ENCODE results near the gene YAP1. TPM values are rescaled to one million over a fixed set of nuclear protein-coding genes. Genes with fewer than 3 reads are reported as not detected.

The YAP1 gene
- polyA plus RNA-seq, 2 of the 4 experiments (the other 2 are of a cell fraction): 40.4 to 48.0 TPM

DNA sequence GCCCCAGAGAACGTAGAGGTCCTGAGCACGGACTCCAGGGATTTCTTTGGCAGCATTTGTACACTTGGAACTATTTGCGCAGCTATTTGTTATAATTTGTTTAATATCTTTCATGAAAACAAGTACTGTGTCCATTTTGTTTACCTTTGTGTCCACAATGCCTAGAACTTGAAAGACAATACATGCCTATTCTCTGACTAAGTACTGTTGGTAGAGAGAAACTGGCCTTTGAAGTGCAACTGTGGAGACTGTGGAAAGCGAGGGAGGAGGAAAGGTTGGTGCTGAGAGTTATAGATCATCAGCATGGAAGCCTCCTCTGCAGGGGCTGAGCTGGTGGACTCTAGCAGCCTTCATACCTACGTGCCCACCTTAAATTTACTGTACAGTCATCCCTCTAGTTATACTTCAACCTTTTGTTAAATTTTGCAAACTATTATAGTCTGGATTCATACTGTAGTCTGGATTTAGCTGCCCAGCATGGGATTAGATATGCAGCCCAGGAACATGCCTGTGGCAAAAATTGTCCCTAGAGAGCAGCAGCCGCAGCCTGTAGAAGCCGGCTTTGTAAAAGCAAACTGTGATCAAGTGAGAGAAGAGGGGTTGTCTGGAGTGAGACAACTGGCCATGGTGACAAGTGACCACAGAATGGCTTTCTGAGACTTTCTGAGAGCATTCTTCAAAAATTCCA is 24.2 kb upstream of the YAP1 start:
- DNase-seq (ENCODE audit: low read depth in 1 of 2, low spot score in 1 of 2): peak; percentile 62 to 84
- no peak for TF ChIP-seq HDAC2 (IDR thresholded peaks at IDR 0.05)
- TF ChIP-seq, protein P1, sequence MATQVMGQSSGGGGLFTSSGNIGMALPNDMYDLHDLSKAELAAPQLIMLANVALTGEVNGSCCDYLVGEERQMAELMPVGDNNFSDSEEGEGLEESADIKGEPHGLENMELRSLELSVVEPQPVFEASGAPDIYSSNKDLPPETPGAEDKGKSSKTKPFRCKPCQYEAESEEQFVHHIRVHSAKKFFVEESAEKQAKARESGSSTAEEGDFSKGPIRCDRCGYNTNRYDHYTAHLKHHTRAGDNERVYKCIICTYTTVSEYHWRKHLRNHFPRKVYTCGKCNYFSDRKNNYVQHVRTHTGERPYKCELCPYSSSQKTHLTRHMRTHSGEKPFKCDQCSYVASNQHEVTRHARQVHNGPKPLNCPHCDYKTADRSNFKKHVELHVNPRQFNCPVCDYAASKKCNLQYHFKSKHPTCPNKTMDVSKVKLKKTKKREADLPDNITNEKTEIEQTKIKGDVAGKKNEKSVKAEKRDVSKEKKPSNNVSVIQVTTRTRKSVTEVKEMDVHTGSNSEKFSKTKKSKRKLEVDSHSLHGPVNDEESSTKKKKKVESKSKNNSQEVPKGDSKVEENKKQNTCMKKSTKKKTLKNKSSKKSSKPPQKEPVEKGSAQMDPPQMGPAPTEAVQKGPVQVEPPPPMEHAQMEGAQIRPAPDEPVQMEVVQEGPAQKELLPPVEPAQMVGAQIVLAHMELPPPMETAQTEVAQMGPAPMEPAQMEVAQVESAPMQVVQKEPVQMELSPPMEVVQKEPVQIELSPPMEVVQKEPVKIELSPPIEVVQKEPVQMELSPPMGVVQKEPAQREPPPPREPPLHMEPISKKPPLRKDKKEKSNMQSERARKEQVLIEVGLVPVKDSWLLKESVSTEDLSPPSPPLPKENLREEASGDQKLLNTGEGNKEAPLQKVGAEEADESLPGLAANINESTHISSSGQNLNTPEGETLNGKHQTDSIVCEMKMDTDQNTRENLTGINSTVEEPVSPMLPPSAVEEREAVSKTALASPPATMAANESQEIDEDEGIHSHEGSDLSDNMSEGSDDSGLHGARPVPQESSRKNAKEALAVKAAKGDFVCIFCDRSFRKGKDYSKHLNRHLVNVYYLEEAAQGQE (IDR thresholded peaks at IDR 0.05): no peak
- TF ChIP-seq EHMT2 (IDR thresholded peaks at IDR 0.05; ENCODE audit: low read depth): no peak
- TF ChIP-seq HOXB13 (CRISPR knock-in tag; IDR thresholded peaks at IDR 0.05; ENCODE audit: low read depth): no peak
- no peak for TF ChIP-seq KDM1A (IDR thresholded peaks at IDR 0.05; ENCODE audit: low read depth)
- no peak for TF ChIP-seq CBX8 (IDR thresholded peaks at IDR 0.05)
- TF ChIP-seq FOSB (CRISPR knock-in tag; IDR thresholded peaks at IDR 0.05): no peak
- TF ChIP-seq ESRRA (IDR thresholded peaks at IDR 0.05; ENCODE audit: borderline replicate concordance, low read length): no peak
- no peak for TF ChIP-seq MAZ (IDR thresholded peaks at IDR 0.05; ENCODE audit: borderline replicate concordance, low read depth, low read length)
- TF ChIP-seq SREBF2 (IDR thresholded peaks at IDR 0.05): no peak
- TF ChIP-seq FOXS1 (CRISPR knock-in tag; IDR thresholded peaks at IDR 0.05): 0 out of 2 replicates have a peak, but pooled peaks have one; percentile 18
- TF ChIP-seq, protein P2, sequence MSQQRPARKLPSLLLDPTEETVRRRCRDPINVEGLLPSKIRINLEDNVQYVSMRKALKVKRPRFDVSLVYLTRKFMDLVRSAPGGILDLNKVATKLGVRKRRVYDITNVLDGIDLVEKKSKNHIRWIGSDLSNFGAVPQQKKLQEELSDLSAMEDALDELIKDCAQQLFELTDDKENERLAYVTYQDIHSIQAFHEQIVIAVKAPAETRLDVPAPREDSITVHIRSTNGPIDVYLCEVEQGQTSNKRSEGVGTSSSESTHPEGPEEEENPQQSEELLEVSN (IDR thresholded peaks at IDR 0.05; ENCODE audit: borderline replicate concordance, low read depth): no peak
- no peak for TF ChIP-seq TFCP2L1 (CRISPR knock-in tag; IDR thresholded peaks at IDR 0.05)
- no peak for TF ChIP-seq MAFK (IDR thresholded peaks at IDR 0.05; ENCODE audit: partially characterized antibody)
- TF ChIP-seq, protein P3, sequence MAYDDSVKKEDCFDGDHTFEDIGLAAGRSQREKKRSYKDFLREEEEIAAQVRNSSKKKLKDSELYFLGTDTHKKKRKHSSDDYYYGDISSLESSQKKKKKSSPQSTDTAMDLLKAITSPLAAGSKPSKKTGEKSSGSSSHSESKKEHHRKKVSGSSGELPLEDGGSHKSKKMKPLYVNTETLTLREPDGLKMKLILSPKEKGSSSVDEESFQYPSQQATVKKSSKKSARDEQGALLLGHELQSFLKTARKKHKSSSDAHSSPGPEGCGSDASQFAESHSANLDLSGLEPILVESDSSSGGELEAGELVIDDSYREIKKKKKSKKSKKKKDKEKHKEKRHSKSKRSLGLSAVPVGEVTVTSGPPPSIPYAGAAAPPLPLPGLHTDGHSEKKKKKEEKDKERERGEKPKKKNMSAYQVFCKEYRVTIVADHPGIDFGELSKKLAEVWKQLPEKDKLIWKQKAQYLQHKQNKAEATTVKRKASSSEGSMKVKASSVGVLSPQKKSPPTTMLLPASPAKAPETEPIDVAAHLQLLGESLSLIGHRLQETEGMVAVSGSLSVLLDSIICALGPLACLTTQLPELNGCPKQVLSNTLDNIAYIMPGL (CRISPR knock-in tag; IDR thresholded peaks at IDR 0.05; ENCODE audit: borderline replicate concordance): no peak
- TF ChIP-seq HOXB5 (CRISPR knock-in tag; IDR thresholded peaks at IDR 0.05): no peak
- TF ChIP-seq, protein P4, sequence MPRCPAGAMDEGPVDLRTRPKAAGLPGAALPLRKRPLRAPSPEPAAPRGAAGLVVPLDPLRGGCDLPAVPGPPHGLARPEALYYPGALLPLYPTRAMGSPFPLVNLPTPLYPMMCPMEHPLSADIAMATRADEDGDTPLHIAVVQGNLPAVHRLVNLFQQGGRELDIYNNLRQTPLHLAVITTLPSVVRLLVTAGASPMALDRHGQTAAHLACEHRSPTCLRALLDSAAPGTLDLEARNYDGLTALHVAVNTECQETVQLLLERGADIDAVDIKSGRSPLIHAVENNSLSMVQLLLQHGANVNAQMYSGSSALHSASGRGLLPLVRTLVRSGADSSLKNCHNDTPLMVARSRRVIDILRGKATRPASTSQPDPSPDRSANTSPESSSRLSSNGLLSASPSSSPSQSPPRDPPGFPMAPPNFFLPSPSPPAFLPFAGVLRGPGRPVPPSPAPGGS (IDR thresholded peaks at IDR 0.05): 0 out of 3 replicates have a peak, but pooled peaks have one; percentile 29
- peak; percentile 59; the same call in 1 of the 2 replicates for TF ChIP-seq JUNB (IDR thresholded peaks at IDR 0.05)
- no peak for TF ChIP-seq CHD2 (IDR thresholded peaks at IDR 0.05; ENCODE audit: low read length, partially characterized antibody)
- TF ChIP-seq, protein P5, sequence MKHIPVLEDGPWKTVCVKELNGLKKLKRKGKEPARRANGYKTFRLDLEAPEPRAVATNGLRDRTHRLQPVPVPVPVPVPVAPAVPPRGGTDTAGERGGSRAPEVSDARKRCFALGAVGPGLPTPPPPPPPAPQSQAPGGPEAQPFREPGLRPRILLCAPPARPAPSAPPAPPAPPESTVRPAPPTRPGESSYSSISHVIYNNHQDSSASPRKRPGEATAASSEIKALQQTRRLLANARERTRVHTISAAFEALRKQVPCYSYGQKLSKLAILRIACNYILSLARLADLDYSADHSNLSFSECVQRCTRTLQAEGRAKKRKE (CRISPR knock-in tag; IDR thresholded peaks at IDR 0.05; ENCODE audit: low read depth): no peak
- no peak for TF ChIP-seq POLR2A (IDR thresholded peaks at IDR 0.05; ENCODE audit: low read length)
- TF ChIP-seq, protein P6, sequence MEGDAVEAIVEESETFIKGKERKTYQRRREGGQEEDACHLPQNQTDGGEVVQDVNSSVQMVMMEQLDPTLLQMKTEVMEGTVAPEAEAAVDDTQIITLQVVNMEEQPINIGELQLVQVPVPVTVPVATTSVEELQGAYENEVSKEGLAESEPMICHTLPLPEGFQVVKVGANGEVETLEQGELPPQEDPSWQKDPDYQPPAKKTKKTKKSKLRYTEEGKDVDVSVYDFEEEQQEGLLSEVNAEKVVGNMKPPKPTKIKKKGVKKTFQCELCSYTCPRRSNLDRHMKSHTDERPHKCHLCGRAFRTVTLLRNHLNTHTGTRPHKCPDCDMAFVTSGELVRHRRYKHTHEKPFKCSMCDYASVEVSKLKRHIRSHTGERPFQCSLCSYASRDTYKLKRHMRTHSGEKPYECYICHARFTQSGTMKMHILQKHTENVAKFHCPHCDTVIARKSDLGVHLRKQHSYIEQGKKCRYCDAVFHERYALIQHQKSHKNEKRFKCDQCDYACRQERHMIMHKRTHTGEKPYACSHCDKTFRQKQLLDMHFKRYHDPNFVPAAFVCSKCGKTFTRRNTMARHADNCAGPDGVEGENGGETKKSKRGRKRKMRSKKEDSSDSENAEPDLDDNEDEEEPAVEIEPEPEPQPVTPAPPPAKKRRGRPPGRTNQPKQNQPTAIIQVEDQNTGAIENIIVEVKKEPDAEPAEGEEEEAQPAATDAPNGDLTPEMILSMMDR (IDR thresholded peaks at IDR 0.05): no peak
- no peak for TF ChIP-seq FOSL2 (IDR thresholded peaks at IDR 0.05)
- peak; percentile 50; the same call in 1 of the 2 replicates for TF ChIP-seq FOSL2 (CRISPR knock-in tag; IDR thresholded peaks at IDR 0.05)
- no peak for TF ChIP-seq CHD4 (IDR thresholded peaks at IDR 0.05; ENCODE audit: borderline replicate concordance)
- TF ChIP-seq RCOR1 (IDR thresholded peaks at IDR 0.05; ENCODE audit: low read depth, low read length): no peak
- TF ChIP-seq EHF (CRISPR knock-in tag; IDR thresholded peaks at IDR 0.05): no peak
- TF ChIP-seq KDM5A (IDR thresholded peaks at IDR 0.05): no peak
- TF ChIP-seq JUN (IDR thresholded peaks at IDR 0.05): peak in 1 of 2 experiments; percentile 35; a peak in 2 of 5 replicates
- no peak for TF ChIP-seq NR3C1 (IDR thresholded peaks at IDR 0.05)
- TF ChIP-seq POLR2AphosphoS2 (conservative IDR thresholded peaks at IDR 0.05; ENCODE audit: low read length): no peak

More for the DNA sequence above, 24.2 kb upstream of the YAP1 start:
- Histone ChIP-seq H3K4me1 (peaks cover 20% of the 10 kb centered on the region), H3K4me3 (no peak overlapping the region), H3K9me3 (no peaks in the 10 kb centered on the region), H3K27ac (peak overlapping the region; percentile 55 to 63; a peak in 5 of 6 replicates), H3K4me2 (peak overlapping the region; percentile 69)
- ChIA-PET CTCF (no interaction called here), POLR2A (interaction anchor here (0.6 kb wide), 1 partner anchor 114 kb away, joined by 3 read pairs; no protein-coding TSS in a partner anchor)
- no peak for FAIRE-seq
- 10% methylated on average over 7 of the region's 7 CpGs for WGBS (ENCODE audit: missing lambda C conversion rate)
- ATAC-seq: peak; percentile 93 to 97
